ENCODE data around the gene ARHGEF17.

The ARHGEF17 gene

DNA sequence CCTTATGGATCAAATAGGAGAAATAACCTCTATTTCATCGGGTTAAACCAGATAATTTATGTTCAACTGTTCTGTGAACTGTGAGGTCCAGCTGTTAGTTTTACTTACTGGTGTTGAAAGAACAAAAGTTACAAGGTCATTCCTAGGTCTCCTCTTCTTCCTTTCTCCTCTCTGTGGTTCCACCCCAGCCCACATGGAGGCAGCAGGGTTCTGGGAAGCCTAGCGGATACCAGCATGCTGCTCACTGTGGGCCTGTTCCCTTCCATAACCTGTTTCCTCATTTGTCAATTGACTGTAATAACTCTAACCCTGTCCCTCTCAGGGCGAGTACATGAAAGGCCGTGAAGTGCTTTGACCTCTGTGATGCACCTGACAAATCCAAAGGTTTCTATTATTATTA, 96.0 kb downstream of the ARHGEF17 start:
- FAIRE-seq (no peak), DNase-seq (ENCODE audit: low spot score) (peak; percentile 12)

DNA sequence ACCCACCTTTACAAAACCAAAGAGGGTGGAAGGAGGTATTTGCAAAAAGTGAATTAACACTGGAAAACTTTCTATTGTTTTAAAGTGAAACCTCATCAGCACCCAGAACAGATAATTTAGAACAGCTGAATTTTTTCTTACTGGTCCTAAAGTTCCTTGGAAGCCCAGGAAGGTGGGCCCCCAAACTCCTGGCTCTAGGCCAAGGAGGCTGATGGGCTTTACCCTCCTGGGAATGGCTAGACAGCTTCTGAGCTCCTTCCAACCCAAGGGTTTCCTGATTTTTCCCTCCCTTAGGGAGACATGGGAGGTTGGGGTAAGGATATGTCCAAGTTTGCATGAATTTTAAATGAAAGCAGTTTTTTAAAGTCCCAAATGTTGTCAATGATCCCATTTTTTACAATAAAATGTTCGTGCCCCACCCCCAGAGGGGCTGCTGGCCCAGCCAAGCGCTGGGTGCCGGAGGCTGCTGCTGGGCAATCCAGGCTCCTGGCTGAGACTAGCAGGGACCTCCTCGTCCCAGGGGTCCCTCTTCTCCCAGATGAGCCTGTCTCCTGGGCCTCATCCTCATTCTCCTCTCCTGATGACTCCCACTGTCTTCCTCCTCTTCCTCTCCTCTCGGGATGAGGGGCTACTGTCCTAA, 96.5 kb downstream of the ARHGEF17 start:
- no peak for DNase-seq (ENCODE audit: low spot score)
- no peak for FAIRE-seq

DNA sequence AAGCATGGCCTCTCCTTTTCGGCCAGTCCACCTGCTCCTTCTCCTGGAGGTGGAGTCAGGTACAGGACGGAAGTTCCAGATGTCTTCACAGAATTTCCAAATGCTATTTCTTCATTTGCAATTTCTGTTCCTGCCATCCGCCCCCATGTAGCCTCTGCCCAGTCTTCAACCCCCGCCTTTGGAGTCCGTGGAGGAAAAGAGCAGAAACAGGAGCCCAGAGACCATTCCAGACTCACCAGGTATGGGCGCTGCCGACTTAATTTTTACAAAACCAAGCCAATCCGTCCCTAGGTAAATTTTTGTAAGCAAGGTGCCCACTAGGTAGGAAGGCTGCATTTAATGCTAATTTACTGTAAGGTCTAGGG, 97.1 kb downstream of the ARHGEF17 start:
- no peak for DNase-seq (ENCODE audit: low spot score)
- no peak for FAIRE-seq

DNA sequence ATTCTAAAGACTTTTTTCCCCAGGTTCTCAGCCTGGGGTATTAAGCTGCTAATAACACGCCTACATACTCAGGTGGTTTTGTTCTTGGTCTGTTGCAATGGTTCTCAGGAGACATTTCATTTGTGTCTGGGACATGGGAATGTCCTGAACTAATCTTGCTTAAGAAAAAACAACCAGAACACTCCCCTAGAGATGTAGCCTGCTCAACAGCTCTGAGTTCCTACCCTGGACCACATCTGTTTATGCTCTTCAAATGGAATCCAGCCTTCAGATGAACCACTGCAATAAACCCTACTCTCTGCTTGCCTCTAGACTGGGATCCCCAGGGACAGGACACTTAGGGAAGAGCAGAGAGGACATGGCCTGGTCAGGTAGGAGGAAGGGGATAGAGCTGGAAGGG, 98.1 kb downstream of the ARHGEF17 start:
- no peak for FAIRE-seq
- DNase-seq (ENCODE audit: low spot score), result no peak

DNA sequence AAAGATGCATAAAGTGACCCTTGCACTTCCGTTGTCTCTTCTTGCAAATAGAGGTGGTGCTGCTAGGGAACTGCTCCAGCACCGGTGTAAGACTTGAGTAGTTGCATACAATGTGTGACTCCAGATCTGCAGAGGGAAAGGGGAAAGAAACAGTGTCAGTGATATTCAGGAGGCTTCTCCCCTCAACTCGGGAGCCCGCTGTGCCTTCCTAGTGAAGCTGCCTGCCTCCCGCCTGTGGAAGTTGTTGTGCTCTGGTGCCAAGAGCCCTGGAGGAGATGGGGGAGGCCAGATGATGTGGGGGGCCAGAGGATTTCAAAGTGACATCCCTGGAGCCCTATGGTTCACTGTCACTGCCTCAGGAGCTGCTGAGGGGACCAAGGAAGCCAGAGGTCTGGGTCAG, 98.5 kb downstream of the ARHGEF17 start:
- FAIRE-seq, result no peak
- no peak for DNase-seq (ENCODE audit: low spot score)

- FAIRE-seq, result no peak
- DNase-seq (ENCODE audit: low spot score), result no peak
Measured at GRCh38 chr11:73409431-73409830, 101.4 kb downstream of the ARHGEF17 start.

- no peak for DNase-seq (ENCODE audit: low spot score)
- FAIRE-seq, result no peak
Measured at GRCh38 chr11:73410627-73411026, 102.6 kb downstream of the ARHGEF17 start.

DNA sequence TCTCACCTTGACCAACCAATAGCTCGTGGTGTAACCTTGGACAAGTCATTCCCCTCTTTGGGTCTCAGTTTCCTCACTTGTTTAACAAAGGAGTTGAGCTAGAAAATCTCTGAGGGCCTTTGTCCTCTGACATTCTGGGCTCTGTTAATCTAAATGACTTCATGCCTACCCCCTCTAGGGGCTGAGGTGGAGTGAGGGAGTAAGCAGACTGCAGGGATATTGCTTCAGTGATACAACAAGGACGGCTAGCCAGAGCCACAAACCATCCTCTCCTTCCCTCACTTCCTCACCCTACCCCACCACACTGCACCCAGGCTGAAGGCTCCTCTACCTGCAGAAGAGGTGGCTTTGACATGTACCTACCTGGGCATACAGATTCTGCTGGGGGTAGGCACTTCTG, 103.0 kb downstream of the ARHGEF17 start:
- no peak for DNase-seq (ENCODE audit: low spot score)
- FAIRE-seq, result no peak

GRCh38 chr11:73412308-73412707, 104.2 kb downstream of the ARHGEF17 start:
- DNase-seq (ENCODE audit: low spot score) (no peak), FAIRE-seq (no peak)

- no peak for DNase-seq (ENCODE audit: low spot score)
- no peak for FAIRE-seq
Measured at GRCh38 chr11:73413256-73413655, 105.2 kb downstream of the ARHGEF17 start.

GRCh38 chr11:73414977-73415651, 107.0 kb downstream of the ARHGEF17 start:
- DNase-seq (ENCODE audit: low spot score) (no peak), FAIRE-seq (no peak)

GRCh38 chr11:73415854-73416615, 108.0 kb downstream of the ARHGEF17 start:
- FAIRE-seq, result no peak
- no peak for DNase-seq (ENCODE audit: low spot score)

DNA sequence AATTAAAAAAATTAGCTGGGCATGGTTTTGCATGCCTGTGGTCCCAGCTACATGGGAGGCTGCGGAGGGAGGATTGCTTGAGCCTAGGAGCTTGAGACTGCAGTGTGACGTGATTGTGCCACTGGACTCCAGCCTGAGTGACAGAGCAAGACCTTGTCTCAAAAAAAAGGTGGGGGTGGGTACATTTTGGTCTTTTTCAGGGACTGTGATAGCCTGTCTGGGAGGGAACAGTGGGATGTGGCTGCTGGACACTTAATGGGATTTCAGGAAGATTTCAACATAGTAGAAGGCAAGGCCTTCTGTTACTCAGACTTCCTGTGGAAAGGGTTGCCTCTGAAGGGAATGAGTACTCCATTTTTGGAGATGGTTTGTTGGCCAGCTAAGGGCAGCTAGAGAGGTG, 108.7 kb downstream of the ARHGEF17 start:
- no peak for DNase-seq (ENCODE audit: low spot score)
- no peak for FAIRE-seq

Data from RCC 7860 (cell line).